ENCODE measurements around the gene CNGA4. TPM values are rescaled to one million over a fixed set of nuclear protein-coding genes. Genes with fewer than 3 reads are reported as not detected.

CNGA4 gene
- total RNA-seq, 1 donor from 2014 or later = not detected

GRCh38 chr11:6225024-6225423, 13.9 kb upstream of the CNGA4 start:
- no peak overlapping the region for H3K27ac ChIP-seq

GRCh38 chr11:6225896-6226295, 13.0 kb upstream of the CNGA4 start:
- Histone ChIP-seq H3K4me3 (no peak overlapping the region), H3K27me3 (no peaks in the 10 kb centered on the region), H3K4me1 (peaks cover 0 to 2% of the 10 kb centered on the region in 2 donors), H3K27ac (no peak overlapping the region), H3K9me3 (no peaks in the 10 kb centered on the region), H3K36me3 (peaks cover 30 to 35% of the 10 kb centered on the region in 2 donors)
- no peak for TF ChIP-seq CTCF (IDR thresholded peaks at IDR 0.05)
- DNase-seq (ENCODE audit: low spot score in 2 of 2) = no peak
- intact Hi-C loops (cut with DNase I) = no loop called here

More at GRCh38 chr11:6225024-6225423, 13.9 kb upstream of the CNGA4 start:
- Histone ChIP-seq H3K4me3 (no peak overlapping the region), H3K27me3 (no peaks in the 10 kb centered on the region), H3K9me3 (no peaks in the 10 kb centered on the region), H3K4me1 (peaks cover 0 to 2% of the 10 kb centered on the region in 2 donors), H3K36me3 (peaks cover 39 to 43% of the 10 kb centered on the region in 2 donors)
- no peak for TF ChIP-seq CTCF (IDR thresholded peaks at IDR 0.05)
- DNase-seq (ENCODE audit: low spot score in 2 of 2) = no peak
- intact Hi-C loops (cut with DNase I) = no loop called here

GRCh38 chr11:6228520-6228919, 10.4 kb upstream of the CNGA4 start:
- peaks cover 8 to 10% of the 10 kb centered on the region in 2 donors for H3K36me3 ChIP-seq
- TF ChIP-seq CTCF (IDR thresholded peaks at IDR 0.05) = no peak
- intact Hi-C loops (cut with DNase I) = no loop called here

GRCh38 chr11:6229911-6230310, 9.0 kb upstream of the CNGA4 start:
- intact Hi-C loops (cut with DNase I) = loop anchor here (10.0 kb wide), 1 partner anchor 1285 kb away; the partner anchor contains the start of gene PPFIBP2
- no peak for TF ChIP-seq CTCF (IDR thresholded peaks at IDR 0.05)

More at GRCh38 chr11:6228520-6228919, 10.4 kb upstream of the CNGA4 start:
- Histone ChIP-seq H3K27ac (no peak overlapping the region), H3K9me3 (no peaks in the 10 kb centered on the region), H3K4me3 (no peak overlapping the region), H3K4me1 (peaks cover 0 to 8% of the 10 kb centered on the region in 2 donors), H3K27me3 (no peaks in the 10 kb centered on the region)
- DNase-seq (ENCODE audit: low spot score in 2 of 2) = no peak

GRCh38 chr11:6232899-6233298, 6.0 kb upstream of the CNGA4 start:
- TF ChIP-seq CTCF (IDR thresholded peaks at IDR 0.05) = no peak
- Histone ChIP-seq H3K4me3 (peak overlapping the region in 1 of 2 donors; percentile 79), H3K27ac (no peak overlapping the region), H3K36me3 (no peaks in the 10 kb centered on the region), H3K4me1 (peaks cover 0 to 12% of the 10 kb centered on the region in 2 donors), H3K27me3 (no peaks in the 10 kb centered on the region), H3K9me3 (no peaks in the 10 kb centered on the region)
- DNase-seq (ENCODE audit: low spot score in 2 of 2) = no peak
- intact Hi-C loops (cut with DNase I) = loop anchor here (10.0 kb wide), 1 partner anchor 1282 kb away; the partner anchor contains the start of gene PPFIBP2

More at GRCh38 chr11:6229911-6230310, 9.0 kb upstream of the CNGA4 start:
- H3K4me1 ChIP-seq = peaks cover 0 to 14% of the 10 kb centered on the region in 2 donors
- no peak overlapping the region for H3K4me3 ChIP-seq
- H3K27ac ChIP-seq = no peak overlapping the region
- H3K9me3 ChIP-seq = no peaks in the 10 kb centered on the region
- no peaks in the 10 kb centered on the region for H3K36me3 ChIP-seq
- no peak for DNase-seq (ENCODE audit: low spot score in 2 of 2)
- no peaks in the 10 kb centered on the region for H3K27me3 ChIP-seq

All from ascending aorta (tissue), 2 donors.